Mucosa of rectum (tissue), 2 donors: ENCODE results near the gene TOM1L2.
A peak's percentile ranks its signal among the peaks of the same experiment; 100 is the strongest.
"Not testable (repeated sequence)": the region's sequence is repeated elsewhere in the genome, so short reads cannot be mapped to it uniquely, and the experiment has no call there.

Experiments used
- H3K27ac ChIP-seq, 2 donors: one replicate each; pipeline ENCODE4 v1.7.0; 2013; ENCODE audit warnings: inconsistent platforms in 2 of 2, low read depth in 2 of 2, low read length in 2 of 2
- H3K27me3 ChIP-seq, 2 donors: one replicate each; pipeline ENCODE4 v1.7.0; 2013; ENCODE audit warnings: low read length in 2 of 2; ENCODE audit not compliant: control insufficient read depth in 2 of 2, insufficient read depth in 2 of 2
- H3K36me3 ChIP-seq, 2 donors: one replicate each; pipeline ENCODE4 v1.7.0; 2013; ENCODE audit warnings: low read length in 2 of 2; ENCODE audit not compliant: control insufficient read depth in 2 of 2, insufficient read depth in 2 of 2
- H3K4me1 ChIP-seq, 2 donors: one replicate each; pipeline ENCODE4 v1.7.0; 2013; ENCODE audit warnings: low read length in 2 of 2, mild to moderate bottlenecking in 1 of 2; ENCODE audit not compliant: control insufficient read depth in 2 of 2, insufficient read depth in 2 of 2
- H3K4me3 ChIP-seq, 2 donors: one replicate each; pipeline ENCODE4 v1.7.0; 2013; ENCODE audit warnings: low read length in 2 of 2
- H3K9ac ChIP-seq, 2 donors: one replicate each; pipeline ENCODE4 v1.7.0; 2013; ENCODE audit warnings: low read length in 2 of 2, low read depth in 1 of 2, mild to moderate bottlenecking in 1 of 2
- H3K9me3 ChIP-seq, 2 donors: one replicate each; pipeline ENCODE4 v1.7.0; 2013; ENCODE audit warnings: low read length in 2 of 2; ENCODE audit not compliant: control insufficient read depth in 2 of 2
- donor health status: healthy.
- donor health status: Normal muscosa, but diverticular disease.

TOM1L2 gene

DNA sequence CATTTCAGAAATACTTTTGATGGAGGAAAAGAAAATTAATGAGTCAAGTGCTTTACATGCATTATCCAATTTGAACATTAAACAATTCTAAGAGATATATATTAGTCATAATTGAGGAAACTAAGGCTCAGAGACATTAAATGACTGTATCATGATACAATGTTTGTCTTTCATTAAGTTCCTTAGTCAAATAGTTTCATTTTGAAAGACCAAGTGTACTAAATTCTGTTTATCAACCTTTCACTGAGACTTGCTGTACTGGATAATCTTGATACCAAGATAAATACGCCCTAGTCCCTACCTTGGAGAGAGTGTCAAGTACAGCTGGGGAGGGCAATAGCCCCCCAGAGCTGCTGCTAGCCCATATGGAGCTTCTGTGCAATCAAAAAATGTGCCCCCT lies 24.2 kb downstream of the TOM1L2 start:
- H3K9ac ChIP-seq: no peak overlapping the region

DNA sequence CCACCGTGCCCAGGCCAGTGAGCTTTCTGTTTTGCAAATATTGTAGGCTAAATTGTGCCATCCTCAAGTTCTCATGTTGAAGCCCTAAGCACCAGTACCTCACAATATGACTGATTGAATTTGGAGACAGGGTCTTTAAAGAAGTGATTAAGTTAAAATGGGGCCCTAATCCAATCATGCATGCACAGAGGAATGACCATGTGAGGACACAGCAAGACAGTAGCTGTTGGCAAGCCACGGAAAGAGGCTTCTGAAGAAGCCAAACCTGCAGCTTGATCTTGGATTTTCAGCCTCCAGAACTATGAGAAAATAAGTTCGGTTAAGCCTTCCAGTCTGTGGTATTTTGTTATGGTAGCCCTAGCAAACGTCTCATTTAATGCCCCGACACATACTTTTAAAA lies 24.9 kb downstream of the TOM1L2 start:
- H3K4me3 ChIP-seq: no peak overlapping the region
- no peaks in the 10 kb centered on the region for H3K27me3 ChIP-seq
- H3K27ac ChIP-seq: no peak overlapping the region
- H3K36me3 ChIP-seq: no peaks in the 10 kb centered on the region
- no peaks in the 10 kb centered on the region for H3K9me3 ChIP-seq
- H3K4me1 ChIP-seq: peaks cover 4 to 5% of the 10 kb centered on the region in 2 donors
- H3K9ac ChIP-seq: no peak overlapping the region

More for the DNA sequence above, 24.2 kb downstream of the TOM1L2 start:
- Histone ChIP-seq H3K36me3 (no peaks in the 10 kb centered on the region), H3K4me3 (no peak overlapping the region), H3K4me1 (peaks cover 4 to 5% of the 10 kb centered on the region in 2 donors), H3K9me3 (no peaks in the 10 kb centered on the region), H3K27me3 (no peaks in the 10 kb centered on the region), H3K27ac (no peak overlapping the region)

GRCh38 chr17:17946093-17946492 lies 26.1 kb downstream of the TOM1L2 start:
- H3K36me3 ChIP-seq: no peaks in the 10 kb centered on the region
- H3K9me3 ChIP-seq: no peaks in the 10 kb centered on the region
- peaks cover 4 to 5% of the 10 kb centered on the region in 2 donors for H3K4me1 ChIP-seq
- no peak overlapping the region for H3K27ac ChIP-seq
- no peak overlapping the region for H3K4me3 ChIP-seq
- no peaks in the 10 kb centered on the region for H3K27me3 ChIP-seq
- no peak overlapping the region for H3K9ac ChIP-seq

- peaks cover 6 to 14% of the 10 kb centered on the region in 2 donors for H3K4me1 ChIP-seq
- H3K27ac ChIP-seq: no peak overlapping the region
- no peaks in the 10 kb centered on the region for H3K27me3 ChIP-seq
- no peaks in the 10 kb centered on the region for H3K9me3 ChIP-seq
- no peak overlapping the region for H3K4me3 ChIP-seq
- no peak overlapping the region for H3K9ac ChIP-seq
- H3K36me3 ChIP-seq: no peaks in the 10 kb centered on the region
Observed at GRCh38 chr17:17944743-17945142, 27.5 kb downstream of the TOM1L2 start.

DNA sequence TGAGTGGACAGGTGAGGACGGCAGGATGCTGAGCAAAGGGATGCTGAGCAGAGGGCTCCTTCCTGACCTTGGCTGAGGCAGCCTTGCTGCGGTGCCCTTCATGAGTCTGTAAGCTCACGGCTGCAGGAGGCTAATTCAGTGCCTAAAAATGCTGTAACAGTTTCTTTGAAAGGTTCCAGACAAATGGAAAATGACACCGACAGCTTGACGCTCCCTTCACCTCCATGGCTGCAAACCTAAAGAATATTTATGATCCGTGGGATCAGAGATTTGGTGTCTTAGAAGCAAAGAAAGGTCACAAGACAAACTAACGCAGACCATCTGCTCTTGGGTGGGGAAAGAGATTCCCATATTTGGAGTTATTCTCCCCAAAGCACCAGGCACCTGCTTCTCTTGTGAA lies 28.0 kb downstream of the TOM1L2 start:
- no peaks in the 10 kb centered on the region for H3K9me3 ChIP-seq
- peaks cover 8 to 14% of the 10 kb centered on the region in 2 donors for H3K4me1 ChIP-seq
- H3K27ac ChIP-seq: no peak overlapping the region
- no peaks in the 10 kb centered on the region for H3K36me3 ChIP-seq
- H3K27me3 ChIP-seq: no peaks in the 10 kb centered on the region
- no peak overlapping the region for H3K4me3 ChIP-seq
- no peak overlapping the region for H3K9ac ChIP-seq

GRCh38 chr17:17943281-17943984 lies 28.8 kb downstream of the TOM1L2 start:
- Histone ChIP-seq H3K36me3 (no peaks in the 10 kb centered on the region), H3K9me3 (no peaks in the 10 kb centered on the region), H3K4me3 (no peak overlapping the region), H3K9ac (no peak overlapping the region), H3K27me3 (no peaks in the 10 kb centered on the region), H3K4me1 (peaks cover 15 to 18% of the 10 kb centered on the region in 2 donors), H3K27ac (peak overlapping the region in 1 of 2 donors; percentile 13)

- Histone ChIP-seq H3K27ac (peak overlapping the region in 1 of 2 donors; percentile 13), H3K9ac (no peak overlapping the region), H3K9me3 (no peaks in the 10 kb centered on the region), H3K27me3 (no peaks in the 10 kb centered on the region), H3K36me3 (no peaks in the 10 kb centered on the region), H3K4me3 (no peak overlapping the region), H3K4me1 (peaks cover 19 to 23% of the 10 kb centered on the region in 2 donors)
Observed at GRCh38 chr17:17942846-17943245, 29.4 kb downstream of the TOM1L2 start.

GRCh38 chr17:17941015-17941414 lies 31.2 kb downstream of the TOM1L2 start:
- Histone ChIP-seq H3K9ac (no peak overlapping the region), H3K36me3 (no peaks in the 10 kb centered on the region), H3K4me3 (no peak overlapping the region), H3K9me3 (no peaks in the 10 kb centered on the region), H3K4me1 (peaks cover 33 to 39% of the 10 kb centered on the region in 2 donors), H3K27ac (no peak overlapping the region), H3K27me3 (no peaks in the 10 kb centered on the region)

DNA sequence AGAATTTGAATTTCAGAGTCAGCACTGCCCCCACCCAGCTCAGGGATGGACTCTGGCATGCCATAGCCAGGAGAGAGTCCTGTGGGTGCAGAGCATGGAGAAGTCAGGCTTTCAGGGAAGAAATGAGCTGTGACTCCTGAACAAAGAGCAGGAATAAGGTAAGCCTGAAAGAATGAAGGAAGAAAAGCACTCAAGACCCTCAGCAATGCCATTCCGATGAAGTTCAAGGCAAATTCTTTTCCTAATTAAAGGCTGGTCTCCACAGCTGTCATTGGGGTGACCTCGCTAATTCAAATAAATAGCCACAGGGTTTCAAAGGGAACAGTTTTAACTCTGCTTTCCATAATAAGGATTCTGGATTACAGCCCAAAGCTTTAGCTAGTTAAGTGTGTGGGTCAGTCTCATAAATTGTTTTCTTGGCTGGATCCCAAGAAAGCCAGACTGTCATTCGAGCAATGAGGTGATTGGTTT lies 31.7 kb downstream of the TOM1L2 start:
- Histone ChIP-seq H3K27ac (no peak overlapping the region), H3K9ac (no peak overlapping the region), H3K4me1 (peaks cover 38 to 45% of the 10 kb centered on the region in 2 donors), H3K9me3 (no peaks in the 10 kb centered on the region), H3K4me3 (no peak overlapping the region), H3K36me3 (no peaks in the 10 kb centered on the region), H3K27me3 (no peaks in the 10 kb centered on the region)

DNA sequence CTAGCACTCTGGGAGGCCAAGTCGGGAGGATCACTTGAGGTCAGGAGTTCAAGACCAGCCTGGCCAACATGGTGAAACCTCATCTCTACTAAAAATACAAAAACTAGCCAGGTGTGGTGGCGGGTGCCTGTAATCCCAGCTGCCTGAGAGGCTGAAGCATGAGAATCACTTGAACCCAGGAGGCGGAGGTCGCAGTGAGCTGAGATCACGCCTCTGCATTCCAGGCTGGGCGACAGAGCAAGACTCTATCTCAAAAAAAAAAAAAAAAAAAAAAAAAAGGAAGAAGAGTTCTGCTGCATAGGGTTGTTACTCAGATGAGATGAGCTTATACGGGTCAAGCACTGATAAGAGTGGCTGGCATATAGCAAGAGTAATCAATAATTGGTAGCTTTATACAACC lies 32.3 kb downstream of the TOM1L2 start:
- not testable (repeated sequence) for H3K36me3 ChIP-seq, H3K27ac ChIP-seq, H3K9me3 ChIP-seq, H3K9ac ChIP-seq, H3K27me3 ChIP-seq, H3K4me3 ChIP-seq
- H3K4me1 ChIP-seq: peaks cover 42 to 50% of the 10 kb centered on the region in 2 donors
